ENCODE measurements around the gene ZBED1. TPM values are rescaled to one million over a fixed set of nuclear protein-coding genes. Genes with fewer than 3 reads are reported as not detected.

ZBED1 gene
- total and polyA plus RNA-seq, 9 of the 15 experiments (the other 6 are each of a cell fraction or from before 2014, with no cell fraction given) = 0.61 to 27.6 (median 13.9) TPM

DNA sequence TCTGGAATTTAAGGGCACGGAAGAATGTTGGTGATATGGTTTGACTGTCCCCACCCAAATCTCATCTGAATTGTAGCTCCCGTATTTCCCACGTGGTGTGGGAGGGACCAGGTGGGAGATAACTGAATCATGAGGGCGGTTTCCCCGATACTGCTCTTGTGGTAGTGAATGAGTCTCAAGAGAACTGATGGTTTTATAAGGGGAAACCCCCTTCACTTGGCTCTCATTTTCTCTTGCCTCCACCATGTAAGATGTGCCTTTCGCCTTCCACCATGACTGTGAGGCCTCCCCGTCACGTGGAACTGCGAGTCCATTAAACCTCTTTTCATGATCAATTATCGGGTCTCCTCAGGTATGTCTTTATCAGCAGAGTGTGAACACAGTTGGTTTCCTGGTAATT lies 25.6 kb upstream of the ZBED1 start (continued):
- TF ChIP-seq, protein P1, sequence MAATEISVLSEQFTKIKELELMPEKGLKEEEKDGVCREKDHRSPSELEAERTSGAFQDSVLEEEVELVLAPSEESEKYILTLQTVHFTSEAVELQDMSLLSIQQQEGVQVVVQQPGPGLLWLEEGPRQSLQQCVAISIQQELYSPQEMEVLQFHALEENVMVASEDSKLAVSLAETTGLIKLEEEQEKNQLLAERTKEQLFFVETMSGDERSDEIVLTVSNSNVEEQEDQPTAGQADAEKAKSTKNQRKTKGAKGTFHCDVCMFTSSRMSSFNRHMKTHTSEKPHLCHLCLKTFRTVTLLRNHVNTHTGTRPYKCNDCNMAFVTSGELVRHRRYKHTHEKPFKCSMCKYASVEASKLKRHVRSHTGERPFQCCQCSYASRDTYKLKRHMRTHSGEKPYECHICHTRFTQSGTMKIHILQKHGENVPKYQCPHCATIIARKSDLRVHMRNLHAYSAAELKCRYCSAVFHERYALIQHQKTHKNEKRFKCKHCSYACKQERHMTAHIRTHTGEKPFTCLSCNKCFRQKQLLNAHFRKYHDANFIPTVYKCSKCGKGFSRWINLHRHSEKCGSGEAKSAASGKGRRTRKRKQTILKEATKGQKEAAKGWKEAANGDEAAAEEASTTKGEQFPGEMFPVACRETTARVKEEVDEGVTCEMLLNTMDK (IDR thresholded peaks at IDR 0.05; ENCODE audit: borderline replicate concordance, insufficient read depth, low read depth, low read length, poor library complexity, severe bottlenecking) = no peak

DNA sequence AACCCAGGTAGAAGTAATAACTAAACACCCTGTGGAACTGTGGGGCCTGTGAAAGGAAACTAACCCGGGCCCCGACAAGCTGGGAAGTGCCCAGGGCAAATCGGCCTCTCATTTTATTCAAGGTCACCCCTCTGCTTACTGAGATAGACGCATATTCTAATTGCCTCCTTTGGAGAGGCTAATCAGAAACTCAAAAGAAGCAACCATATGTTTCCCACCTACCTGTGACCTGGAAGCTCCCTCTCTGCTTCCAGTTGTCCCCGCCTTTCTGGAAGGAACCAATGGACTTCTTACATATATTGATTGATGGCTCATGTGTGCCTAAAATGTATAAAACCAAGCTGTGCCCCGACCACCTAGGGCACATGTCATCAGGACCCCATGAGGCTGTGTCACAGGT lies 23.1 kb upstream of the ZBED1 start:
- intact Hi-C loops (cut with micrococcal nuclease) (no loop called here), in situ Hi-C loops (cut with MboI) (no loop called here)
- H3K4me1 ChIP-seq (replicated peaks in 1 of 2; ENCODE audit: control insufficient read depth in 2 of 2, insufficient read depth in 2 of 2, low read length in 2 of 2) = no peaks in the 10 kb centered on the region
- BruUV-seq (replicated peaks) = no TSS peak
- no peaks in the 10 kb centered on the region for H3K9me1 ChIP-seq (ENCODE audit: control insufficient read depth, insufficient read depth, low read length)
- ChIA-PET CTCF (ENCODE audit: low intra/inter-chr PET ratio) (no interaction called here), POLR2A (no interaction called here)
- ATAC-seq = no peak
- no peak for FAIRE-seq
- TF ChIP-seq, protein P2, sequence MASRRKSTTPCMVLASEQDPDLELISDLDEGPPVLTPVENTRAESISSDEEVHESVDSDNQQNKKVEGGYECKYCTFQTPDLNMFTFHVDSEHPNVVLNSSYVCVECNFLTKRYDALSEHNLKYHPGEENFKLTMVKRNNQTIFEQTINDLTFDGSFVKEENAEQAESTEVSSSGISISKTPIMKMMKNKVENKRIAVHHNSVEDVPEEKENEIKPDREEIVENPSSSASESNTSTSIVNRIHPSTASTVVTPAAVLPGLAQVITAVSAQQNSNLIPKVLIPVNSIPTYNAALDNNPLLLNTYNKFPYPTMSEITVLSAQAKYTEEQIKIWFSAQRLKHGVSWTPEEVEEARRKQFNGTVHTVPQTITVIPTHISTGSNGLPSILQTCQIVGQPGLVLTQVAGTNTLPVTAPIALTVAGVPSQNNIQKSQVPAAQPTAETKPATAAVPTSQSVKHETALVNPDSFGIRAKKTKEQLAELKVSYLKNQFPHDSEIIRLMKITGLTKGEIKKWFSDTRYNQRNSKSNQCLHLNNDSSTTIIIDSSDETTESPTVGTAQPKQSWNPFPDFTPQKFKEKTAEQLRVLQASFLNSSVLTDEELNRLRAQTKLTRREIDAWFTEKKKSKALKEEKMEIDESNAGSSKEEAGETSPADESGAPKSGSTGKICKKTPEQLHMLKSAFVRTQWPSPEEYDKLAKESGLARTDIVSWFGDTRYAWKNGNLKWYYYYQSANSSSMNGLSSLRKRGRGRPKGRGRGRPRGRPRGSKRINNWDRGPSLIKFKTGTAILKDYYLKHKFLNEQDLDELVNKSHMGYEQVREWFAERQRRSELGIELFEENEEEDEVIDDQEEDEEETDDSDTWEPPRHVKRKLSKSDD (conservative IDR thresholded peaks at IDR 0.05; ENCODE audit: low read length) = no peak
- TF ChIP-seq ZNF384 (IDR thresholded peaks at IDR 0.05; ENCODE audit: low read depth, low read length) = no peak
- no peak for TF ChIP-seq SUPT5H (IDR thresholded peaks at IDR 0.05)
- TF ChIP-seq KDM4B (IDR thresholded peaks at IDR 0.05; ENCODE audit: borderline replicate concordance in 2 of 2, low read depth in 1 of 2) = no peak
- no peak for TF ChIP-seq MAFG (tag; conservative IDR thresholded peaks at IDR 0.05)
- TF ChIP-seq SNIP1 (IDR thresholded peaks at IDR 0.05; ENCODE audit: low read depth) = no peak
- no peak for TF ChIP-seq YBX1 (IDR thresholded peaks at IDR 0.05)
- TF ChIP-seq, protein P3, sequence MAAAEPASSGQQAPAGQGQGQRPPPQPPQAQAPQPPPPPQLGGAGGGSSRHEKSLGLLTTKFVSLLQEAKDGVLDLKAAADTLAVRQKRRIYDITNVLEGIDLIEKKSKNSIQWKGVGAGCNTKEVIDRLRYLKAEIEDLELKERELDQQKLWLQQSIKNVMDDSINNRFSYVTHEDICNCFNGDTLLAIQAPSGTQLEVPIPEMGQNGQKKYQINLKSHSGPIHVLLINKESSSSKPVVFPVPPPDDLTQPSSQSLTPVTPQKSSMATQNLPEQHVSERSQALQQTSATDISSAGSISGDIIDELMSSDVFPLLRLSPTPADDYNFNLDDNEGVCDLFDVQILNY (CRISPR knock-in tag; IDR thresholded peaks at IDR 0.05) = no peak
- TF ChIP-seq ZNF75A (CRISPR knock-in tag; IDR thresholded peaks at IDR 0.05) = no peak
- TF ChIP-seq ELF2 (CRISPR knock-in tag; IDR thresholded peaks at IDR 0.05) = no peak
- no peak for TF ChIP-seq GABPB1 (CRISPR knock-in tag; IDR thresholded peaks at IDR 0.05)
- no peak for TF ChIP-seq TARDBP (IDR thresholded peaks at IDR 0.05)
- TF ChIP-seq PYGO2 (tag; IDR thresholded peaks at IDR 0.05) = no peak
- no peak for TF ChIP-seq ZNF253 (CRISPR knock-in tag; conservative IDR thresholded peaks at IDR 0.05)
- H3K4me2 ChIP-seq (ENCODE audit: insufficient read depth, low read length) = no peak overlapping the region
- H3K9ac ChIP-seq (ENCODE audit: insufficient read depth in 1 of 2, low read depth in 2 of 2, low read length in 2 of 2) = no peak overlapping the region
- H4K20me1 ChIP-seq (replicated peaks; ENCODE audit: control insufficient read depth, insufficient read depth, low read length) = no peaks in the 10 kb centered on the region
- no peaks in the 10 kb centered on the region for H3K36me3 ChIP-seq (ENCODE audit: control insufficient read depth, insufficient read depth, low read length)
- no peak overlapping the region for H2AFZ ChIP-seq (ENCODE audit: low read depth, low read length)
- H3K27ac ChIP-seq (ENCODE audit: extremely low read depth, low read depth, low read length) = no peak overlapping the region
- no peaks in the 10 kb centered on the region for H3K79me2 ChIP-seq (ENCODE audit: control insufficient read depth, insufficient read depth, low read length)
- 0% methylated on average over 6 of the region's 6 CpGs for WGBS (ENCODE audit: insufficient coverage, low coverage, missing lambda C conversion rate)
- no peak for DNase-seq (ENCODE audit: extremely low read depth in 1 of 4, low spot score in 3 of 4)
- no peaks in the 10 kb centered on the region for H3K9me3 ChIP-seq (replicated peaks; ENCODE audit: control insufficient read depth, insufficient read depth, low read depth, low read length)
- H3K4me3 ChIP-seq = no peak overlapping the region
- peaks cover 12 to 19% of the 10 kb centered on the region in 2 experiments; a peak in 4 of 5 replicates for H3K27me3 ChIP-seq (ENCODE audit: control insufficient read depth in 2 of 2, insufficient read depth in 2 of 2, low read length in 2 of 2)
